CD4-positive, alpha-beta memory T cell (primary cell): ENCODE data around the gene NTHL1. TPM values are rescaled to one million over a fixed set of nuclear protein-coding genes. Genes with fewer than 3 reads are reported as not detected.

ENCODE experiments used
- CTCF ChIA-PET: fragments of 350-600 bp; sonication (Branson Sonifier 250); formaldehyde crosslinking; loops from one replicate; lab custom pipeline; 2021; ENCODE audit warnings: inconsistent platforms; ENCODE audit not compliant: partially characterized antibody; lab: Charles Lee
- POLR2A ChIA-PET: fragments of 350-600 bp; sonication (Branson Sonifier 250); formaldehyde crosslinking; loops from one replicate; lab custom pipeline; 2021; ENCODE audit not compliant: partially characterized antibody; lab: Charles Lee
- DNase-seq, 5 donors: peaks; one replicate each; pipeline versions ENCODE4 v3.0.0 to v3.0.0-alpha.2; 2020 to 2022; ENCODE audit warnings: mixed read lengths in 1 of 5
- H3K27ac ChIP-seq: one replicate; pipeline ENCODE4 v1.7.0; 2013; ENCODE audit warnings: low read depth, low read length
- H3K27me3 ChIP-seq: 2 replicates; pipeline ENCODE4 v1.7.0; 2013; ENCODE audit warnings: mild to moderate bottlenecking, low read length, moderate library complexity; ENCODE audit not compliant: insufficient read depth
- H3K36me3 ChIP-seq: 2 replicates; pipeline ENCODE4 v1.7.0; 2013; ENCODE audit warnings: mild to moderate bottlenecking, low read length, moderate library complexity; ENCODE audit not compliant: insufficient read depth
- H3K4me1 ChIP-seq: 2 replicates; pipeline ENCODE4 v1.7.0; 2013; ENCODE audit warnings: mild to moderate bottlenecking, low read length, moderate library complexity; ENCODE audit not compliant: insufficient read depth
- H3K4me3 ChIP-seq, 2 donors: one replicate each; pipeline ENCODE4 v1.7.0; 2013; ENCODE audit warnings: low read length in 2 of 2, mild to moderate bottlenecking in 1 of 2
- H3K9me3 ChIP-seq, 2 donors: one replicate each; pipeline ENCODE4 v1.7.0; 2013; ENCODE audit warnings: low read length in 2 of 2, control low read depth in 1 of 2; ENCODE audit not compliant: control insufficient read depth in 1 of 2
- H3K27ac Mint-ChIP-seq, 7 donors: one replicate each; pipeline ENCODE4 v1.8.0; 2020 to 2021; ENCODE audit warnings: mixed read lengths in 7 of 7, mild to moderate bottlenecking in 6 of 7, inconsistent platforms in 3 of 7, moderate library complexity in 3 of 7
- H3K27me3 Mint-ChIP-seq, 2 donors: one replicate each; pipeline ENCODE4 v1.8.0; 2020 to 2021; ENCODE audit warnings: mixed read lengths in 2 of 2
- H3K36me3 Mint-ChIP-seq, 2 donors: one replicate each; pipeline ENCODE4 v1.8.0; 2020 to 2021; ENCODE audit warnings: mixed read lengths in 2 of 2, inconsistent platforms in 1 of 2, mild to moderate bottlenecking in 1 of 2
- H3K4me1 Mint-ChIP-seq, 4 donors: one replicate each; pipeline ENCODE4 v1.8.0; 2020 to 2021; ENCODE audit warnings: mixed read lengths in 4 of 4, mild to moderate bottlenecking in 1 of 4
- H3K4me3 Mint-ChIP-seq, 8 donors: one replicate each; pipeline ENCODE4 v1.8.0; 2020 to 2021; ENCODE audit warnings: mixed read lengths in 8 of 8, mild to moderate bottlenecking in 7 of 8, moderate library complexity in 6 of 8, inconsistent platforms in 3 of 8
- H3K9me3 Mint-ChIP-seq, 8 donors: one replicate each; pipeline ENCODE4 v1.8.0; 2020 to 2021; ENCODE audit warnings: mixed read lengths in 8 of 8, mild to moderate bottlenecking in 5 of 8, inconsistent platforms in 3 of 8, moderate library complexity in 1 of 8
- intact Hi-C: fragments of 100-400 bp; cut with micrococcal nuclease; formaldehyde crosslinking; loops from one replicate; pipeline ENCODE4 v1.15.1; 2023
- polyA plus RNA-seq, 2 donors: library from polyadenylated mRNA; unstranded; fragments of 300-500 nt; fragmentation: Illumina TruSeq; gene quantifications; one replicate each; pipeline ENCODE4 v1.2.3, GENCODE V29; 2021
- total RNA-seq, 2 experiments: library from RNA; stranded (reverse); gene quantifications; one replicate each; pipeline ENCODE4 v1.2.3, GENCODE V29; 2021

Gene NTHL1
- total and polyA plus RNA-seq, 4 experiments from 2014 or later = 9.3 to 20.1 (median 12.7) TPM

DNA sequence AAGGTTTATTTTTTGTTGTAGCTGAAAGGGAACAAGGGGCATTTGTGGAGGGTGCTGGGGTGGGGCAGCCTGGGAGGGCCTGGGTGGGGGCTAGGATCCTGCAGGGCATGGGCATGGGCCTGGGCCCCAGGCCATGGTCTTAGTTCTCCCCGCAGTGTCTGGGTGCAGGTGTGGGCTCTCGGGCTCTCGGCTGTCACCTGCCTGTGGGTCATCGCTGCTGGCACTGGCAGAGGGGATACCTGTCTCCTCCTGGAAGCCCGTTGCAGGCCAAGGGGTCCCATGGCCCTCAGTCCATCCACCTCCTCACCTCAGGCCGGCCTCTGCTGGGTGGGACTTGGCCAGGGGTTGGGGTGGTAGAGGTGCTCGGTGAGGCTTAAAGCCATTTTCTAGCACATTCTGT, 30.5 kb upstream of the NTHL1 start:
- Histone ChIP-seq H3K36me3 (peaks cover 20% of the 10 kb centered on the region), H3K9me3 (no peaks in the 10 kb centered on the region), H3K4me3 (no peak overlapping the region), H3K27ac (no peak overlapping the region), H3K4me1 (no peaks in the 10 kb centered on the region), H3K27me3 (no peaks in the 10 kb centered on the region)
- Mint-ChIP-seq H3K27me3 (no peaks in the 10 kb centered on the region), H3K36me3 (peaks cover 4 to 25% of the 10 kb centered on the region in 2 donors), H3K9me3 (peaks cover 0 to 2% (median 0%) of the 10 kb centered on the region in 8 donors), H3K27ac (no peak overlapping the region), H3K4me3 (no peak overlapping the region), H3K4me1 (no peaks in the 10 kb centered on the region)
- peak in 1 of 5 donors; percentile 15 for DNase-seq
- CTCF ChIA-PET = no interaction called here
- POLR2A ChIA-PET = no interaction called here
- intact Hi-C loops = no loop called here

DNA sequence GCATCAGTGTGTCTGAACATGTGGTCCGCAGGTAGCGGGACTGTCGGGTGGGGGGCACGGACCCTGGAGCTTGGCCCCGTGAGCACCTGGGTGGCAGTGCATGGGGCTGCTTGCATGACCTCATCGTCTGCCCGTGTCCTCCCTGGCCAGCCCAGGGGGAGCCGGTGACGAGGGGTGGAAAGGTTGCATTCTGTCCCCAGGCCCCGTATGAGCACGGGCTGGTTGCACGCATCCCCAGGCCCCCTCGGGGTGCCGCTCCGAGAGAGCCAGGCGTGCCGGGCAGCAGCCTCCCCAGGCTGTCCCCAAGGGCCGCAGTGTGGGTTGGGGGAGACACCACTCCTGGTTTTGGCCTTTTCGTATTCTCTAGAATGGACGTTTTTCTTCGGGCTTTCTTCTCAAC, 30.1 kb upstream of the NTHL1 start:
- Histone ChIP-seq H3K27ac (no peak overlapping the region), H3K4me1 (no peaks in the 10 kb centered on the region), H3K27me3 (no peaks in the 10 kb centered on the region), H3K9me3 (no peaks in the 10 kb centered on the region), H3K4me3 (no peak overlapping the region), H3K36me3 (peaks cover 24% of the 10 kb centered on the region)
- Mint-ChIP-seq H3K4me1 (no peaks in the 10 kb centered on the region), H3K9me3 (peaks cover 0 to 2% (median 0%) of the 10 kb centered on the region in 8 donors), H3K4me3 (no peak overlapping the region), H3K36me3 (peaks cover 4 to 25% of the 10 kb centered on the region in 2 donors), H3K27me3 (no peaks in the 10 kb centered on the region), H3K27ac (no peak overlapping the region)
- ChIA-PET POLR2A (no interaction called here), CTCF (no interaction called here)
- intact Hi-C loops = no loop called here
- no peak for DNase-seq

DNA sequence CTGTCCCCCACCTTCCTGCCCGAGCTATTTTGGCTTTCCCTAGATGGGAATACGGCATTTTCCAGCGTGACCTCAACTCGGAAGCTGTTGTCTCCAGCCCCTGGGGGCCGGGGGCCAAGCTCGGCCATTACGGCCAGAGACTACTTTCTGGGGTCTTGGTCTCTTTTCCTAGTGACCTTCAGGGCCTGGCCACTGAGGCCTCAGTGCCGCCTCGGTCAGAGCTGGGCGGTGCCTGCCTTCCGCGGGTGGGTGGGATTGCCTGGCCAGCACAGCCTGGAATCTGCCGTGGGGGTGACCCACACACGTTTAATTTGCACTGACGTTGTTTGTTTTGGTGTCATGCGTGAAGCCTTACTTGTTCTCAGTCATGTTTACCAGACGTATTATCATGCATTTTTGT, 29.4 kb upstream of the NTHL1 start:
- ChIA-PET POLR2A (no interaction called here), CTCF (no interaction called here)
- H3K27ac Mint-ChIP-seq = no peak overlapping the region

DNA sequence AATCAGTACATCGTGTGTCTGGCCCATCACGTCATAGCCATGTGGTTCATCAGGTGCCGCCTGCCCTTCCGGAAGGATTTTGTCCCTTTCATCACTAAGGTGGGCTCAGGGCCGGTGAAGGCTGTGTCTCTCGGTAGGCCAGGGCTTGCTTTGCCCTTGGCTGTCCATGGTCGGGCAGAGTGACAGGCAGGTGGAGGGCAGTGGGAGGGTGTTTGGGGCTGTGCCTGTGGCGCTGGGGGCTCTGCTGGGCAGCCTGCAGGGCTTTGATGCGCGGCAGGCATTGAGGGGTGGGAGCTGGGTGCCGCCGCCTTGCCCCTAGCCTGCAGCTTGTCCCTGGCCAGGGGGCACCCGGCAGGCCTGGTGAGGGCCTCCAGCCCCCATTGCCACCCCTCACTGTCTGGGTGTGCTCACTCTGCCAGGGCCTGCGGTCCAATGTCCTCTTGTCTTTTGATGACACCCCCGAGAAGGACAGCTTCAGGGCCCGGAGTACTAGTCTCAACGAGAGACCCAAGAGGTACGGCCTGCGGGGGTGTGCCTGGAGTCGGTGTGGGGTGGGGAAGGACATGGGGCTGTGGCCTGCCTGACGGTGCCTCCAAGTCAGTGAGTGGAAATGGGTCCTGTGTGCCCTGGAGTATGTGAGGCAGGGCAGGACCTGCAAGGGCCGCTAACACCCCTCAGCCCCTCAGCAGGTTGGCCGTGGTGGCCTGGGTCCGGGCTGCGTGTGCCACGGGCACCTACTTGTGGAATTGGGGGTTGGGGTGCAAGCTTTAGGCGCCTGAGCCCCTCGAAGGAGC, 28.6 kb upstream of the NTHL1 start:
- Histone ChIP-seq H3K4me3 (no peak overlapping the region), H3K27ac (no peak overlapping the region), H3K27me3 (no peaks in the 10 kb centered on the region), H3K4me1 (no peaks in the 10 kb centered on the region), H3K36me3 (peaks cover 33% of the 10 kb centered on the region), H3K9me3 (no peaks in the 10 kb centered on the region)
- ChIA-PET CTCF (no interaction called here), POLR2A (no interaction called here)
- no peaks in the 10 kb centered on the region for H3K27me3 Mint-ChIP-seq
- intact Hi-C loops = no loop called here
- H3K27ac Mint-ChIP-seq = no peak overlapping the region
- H3K4me3 Mint-ChIP-seq = no peak overlapping the region
- H3K4me1 Mint-ChIP-seq = no peaks in the 10 kb centered on the region
- peaks cover 0 to 30% of the 10 kb centered on the region in 2 donors for H3K36me3 Mint-ChIP-seq
- DNase-seq = peak in 1 of 5 donors; percentile 30
- H3K9me3 Mint-ChIP-seq = peaks cover 0 to 2% (median 0%) of the 10 kb centered on the region in 8 donors

More for the DNA sequence above, 29.4 kb upstream of the NTHL1 start:
- Histone ChIP-seq H3K36me3 (peaks cover 31% of the 10 kb centered on the region), H3K27me3 (no peaks in the 10 kb centered on the region), H3K9me3 (no peaks in the 10 kb centered on the region), H3K4me3 (no peak overlapping the region), H3K27ac (no peak overlapping the region), H3K4me1 (no peaks in the 10 kb centered on the region)
- Mint-ChIP-seq H3K4me1 (no peaks in the 10 kb centered on the region), H3K9me3 (peaks cover 0 to 2% (median 0%) of the 10 kb centered on the region in 8 donors), H3K36me3 (peaks cover 0 to 26% of the 10 kb centered on the region in 2 donors), H3K27me3 (no peaks in the 10 kb centered on the region), H3K4me3 (no peak overlapping the region)
- intact Hi-C loops = no loop called here
- DNase-seq = peak in 1 of 5 donors; percentile 33

DNA sequence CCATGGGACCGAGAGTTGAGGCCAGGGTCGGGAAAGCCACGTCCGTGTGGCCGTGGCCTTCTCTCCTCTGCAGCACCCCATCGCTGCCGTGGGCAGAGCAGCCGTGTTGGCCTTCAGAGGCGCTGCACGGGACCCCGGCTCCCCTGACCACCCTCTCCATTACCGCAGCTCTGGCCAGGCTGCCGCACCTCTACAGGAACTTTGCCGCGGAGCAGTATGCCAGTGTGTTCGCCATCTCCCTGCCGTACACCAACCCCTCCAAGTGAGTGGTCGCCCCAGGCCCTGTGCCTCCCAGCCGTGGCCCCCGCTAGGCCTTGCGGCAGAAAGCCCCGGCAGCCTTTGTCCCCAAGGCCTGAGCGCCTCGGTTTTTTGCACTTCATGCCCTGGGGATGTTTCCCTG, 28.0 kb upstream of the NTHL1 start:
- no peaks in the 10 kb centered on the region for H3K4me1 ChIP-seq
- Mint-ChIP-seq H3K27me3 (no peaks in the 10 kb centered on the region), H3K4me3 (no peak overlapping the region), H3K36me3 (peaks cover 0 to 33% of the 10 kb centered on the region in 2 donors), H3K27ac (no peak overlapping the region), H3K9me3 (peaks cover 0 to 2% (median 0%) of the 10 kb centered on the region in 8 donors), H3K4me1 (no peaks in the 10 kb centered on the region)
- POLR2A ChIA-PET = no interaction called here
- no peaks in the 10 kb centered on the region for H3K9me3 ChIP-seq
- peak in 1 of 5 donors; percentile 27 for DNase-seq
- no peaks in the 10 kb centered on the region for H3K27me3 ChIP-seq
- H3K4me3 ChIP-seq = no peak overlapping the region
- H3K27ac ChIP-seq = no peak overlapping the region
- H3K36me3 ChIP-seq = peaks cover 33% of the 10 kb centered on the region
- intact Hi-C loops = no loop called here
- CTCF ChIA-PET = no interaction called here

DNA sequence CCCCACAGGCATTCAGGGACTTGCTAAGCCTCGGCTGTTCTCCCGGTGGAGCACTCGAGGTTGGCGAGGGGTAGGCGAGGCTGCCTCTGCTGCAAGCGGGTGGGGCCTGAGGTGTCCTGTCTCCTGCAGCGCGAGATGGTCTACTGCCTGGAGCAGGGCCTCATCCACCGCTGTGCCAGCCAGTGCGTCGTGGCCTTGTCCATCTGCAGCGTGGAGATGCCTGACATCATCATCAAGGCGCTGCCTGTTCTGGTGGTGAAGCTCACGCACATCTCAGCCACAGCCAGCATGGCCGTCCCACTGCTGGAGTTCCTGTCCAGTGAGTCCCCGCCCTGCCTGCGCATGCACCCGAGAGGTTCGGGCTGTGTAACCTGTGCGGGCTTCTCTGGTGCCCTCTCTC, 26.4 kb upstream of the NTHL1 start:
- Histone ChIP-seq H3K4me1 (no peaks in the 10 kb centered on the region), H3K27me3 (no peaks in the 10 kb centered on the region), H3K36me3 (peaks cover 28% of the 10 kb centered on the region), H3K4me3 (no peak overlapping the region), H3K9me3 (no peaks in the 10 kb centered on the region), H3K27ac (no peak overlapping the region)
- no peak overlapping the region for H3K27ac Mint-ChIP-seq
- intact Hi-C loops = no loop called here
- DNase-seq = no peak
- ChIA-PET CTCF (no interaction called here), POLR2A (no interaction called here)
- H3K9me3 Mint-ChIP-seq = peaks cover 0 to 2% (median 0%) of the 10 kb centered on the region in 8 donors
- H3K4me3 Mint-ChIP-seq = no peak overlapping the region
- no peaks in the 10 kb centered on the region for H3K4me1 Mint-ChIP-seq
- no peaks in the 10 kb centered on the region for H3K27me3 Mint-ChIP-seq
- peaks cover 4 to 37% of the 10 kb centered on the region in 2 donors for H3K36me3 Mint-ChIP-seq

DNA sequence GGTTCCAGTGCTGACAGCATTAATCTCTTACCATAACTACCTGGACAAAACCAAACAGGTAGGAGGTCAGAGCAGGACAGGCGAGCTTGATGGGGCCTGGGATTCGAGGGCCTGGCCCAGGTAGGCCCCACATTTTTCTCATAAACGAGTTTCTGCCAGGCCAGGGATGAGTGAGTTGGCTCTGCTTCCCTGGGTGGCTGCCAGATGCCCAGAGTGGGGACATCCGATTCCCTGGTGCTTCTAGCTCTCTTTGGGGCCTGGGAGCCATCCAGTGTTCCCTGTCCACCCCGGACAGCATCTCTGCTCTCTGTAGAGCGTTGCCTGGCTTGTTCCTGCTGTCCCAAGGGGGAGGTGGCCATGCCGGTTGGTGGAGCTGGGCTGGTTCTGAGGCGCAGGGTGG, 25.3 kb upstream of the NTHL1 start:
- no peaks in the 10 kb centered on the region for H3K4me1 Mint-ChIP-seq
- H3K36me3 Mint-ChIP-seq = peaks cover 4 to 43% of the 10 kb centered on the region in 2 donors
- intact Hi-C loops = no loop called here
- no peak overlapping the region for H3K27ac Mint-ChIP-seq
- no peak overlapping the region for H3K27ac ChIP-seq
- CTCF ChIA-PET = interaction anchor here (0.6 kb wide), 1 partner anchor 378 kb away, joined by 3 read pairs; no protein-coding TSS in a partner anchor
- no peaks in the 10 kb centered on the region for H3K4me1 ChIP-seq
- H3K9me3 ChIP-seq = no peaks in the 10 kb centered on the region
- no peak overlapping the region for H3K4me3 Mint-ChIP-seq
- POLR2A ChIA-PET = no interaction called here
- DNase-seq = no peak
- H3K27me3 Mint-ChIP-seq = no peaks in the 10 kb centered on the region
- no peak overlapping the region for H3K4me3 ChIP-seq
- H3K27me3 ChIP-seq = no peaks in the 10 kb centered on the region
- peaks cover 24% of the 10 kb centered on the region for H3K36me3 ChIP-seq
- H3K9me3 Mint-ChIP-seq = peaks cover 0 to 2% (median 0%) of the 10 kb centered on the region in 8 donors
